H1 (cell line): ENCODE results near the gene AGBL4. TPM values are rescaled to one million over a fixed set of nuclear protein-coding genes. Genes with fewer than 3 reads are reported as not detected.

Source experiments
- CTCF ChIA-PET: fragments of 300-600 bp; sonication (Branson Sonifier 250); formaldehyde crosslinking; loops from one replicate; lab custom pipeline; 2021; ENCODE audit not compliant: partially characterized antibody; lab: Charles Lee
- POLR2A ChIA-PET: fragments of 300-600 bp; sonication (Branson Sonifier 250); formaldehyde crosslinking; loops from one replicate; lab custom pipeline; 2021; ENCODE audit warnings: inconsistent platforms; ENCODE audit not compliant: partially characterized antibody; lab: Charles Lee
- DNase-seq, 2 experiments: peaks; one replicate each; pipeline versions ENCODE4 v3.0.0 to v3.0.0-alpha.2; 2010 to 2022; ENCODE audit warnings: low spot score in 2 of 2, low read depth in 1 of 2, mixed read lengths in 1 of 2
- FAIRE-seq: peaks from 2 replicates; lab custom pipeline; 2011; peaks lifted over from hg19 to GRCh38; lab: Jason Lieb, UNC
- H2AFZ ChIP-seq: 2 replicates; pipeline ENCODE4 v1.8.1; 2012; ENCODE audit warnings: low read length, inconsistent platforms
- H2AK5ac ChIP-seq: 2 replicates; pipeline ENCODE4 v1.6.1; 2013; ENCODE audit warnings: low read depth, low read length
- H2BK120ac ChIP-seq: replicated peaks from 2 replicates; pipeline ENCODE3; 2013; ENCODE audit warnings: low read depth, low read length, inconsistent platforms
- H2BK12ac ChIP-seq: 2 replicates; pipeline ENCODE4 v1.6.1; 2013; ENCODE audit warnings: low read depth, low read length
- H2BK15ac ChIP-seq: 2 replicates; pipeline ENCODE4 v1.6.1; 2013; ENCODE audit warnings: low read length
- H2BK20ac ChIP-seq: 2 replicates; pipeline ENCODE4 v1.6.1; 2013; ENCODE audit warnings: low read length
- H2BK5ac ChIP-seq: 2 replicates; pipeline ENCODE4 v1.6.1; 2013; ENCODE audit warnings: low read depth, low read length
- H3K14ac ChIP-seq: 2 replicates; pipeline ENCODE4 v1.6.1; 2013; ENCODE audit warnings: inconsistent platforms; ENCODE audit not compliant: insufficient read length
- H3K18ac ChIP-seq: 2 replicates; pipeline ENCODE4 v1.6.1; 2013; ENCODE audit warnings: low read length; ENCODE audit errors: extremely low read depth
- H3K23ac ChIP-seq: 2 replicates; pipeline ENCODE4 v1.6.1; 2013; ENCODE audit warnings: inconsistent platforms; ENCODE audit not compliant: insufficient read length
- H3K23me2 ChIP-seq: 2 replicates; pipeline ENCODE4 v1.6.1; 2013; ENCODE audit warnings: low read depth, low read length
- H3K27ac ChIP-seq: 2 replicates; pipeline ENCODE4 v1.6.1; 2011; ENCODE audit warnings: low read depth, low read length, inconsistent platforms
- H3K27me3 ChIP-seq, 4 experiments: replicated peaks in 1 of 4; 1 replicate in 1 of 4; 2 replicates in 3 of 4; pipeline versions ENCODE4 v1.6.1 to v1.8.1; 2011 to 2013; ENCODE audit warnings: low read length in 3 of 4, mild to moderate bottlenecking in 3 of 4, inconsistent platforms in 2 of 4, mixed read lengths in 2 of 4, moderate library complexity in 1 of 4; ENCODE audit not compliant: control insufficient read depth in 3 of 4, insufficient read depth in 3 of 4; ENCODE audit errors: extremely low read depth in 1 of 4
- H3K36me3 ChIP-seq, 4 experiments: 2 replicates each; pipeline versions ENCODE4 v1.6.1 to v1.8.1; 2011 to 2013; ENCODE audit warnings: mild to moderate bottlenecking in 4 of 4, low read length in 3 of 4, moderate library complexity in 2 of 4, control low read depth in 1 of 4, inconsistent platforms in 1 of 4; ENCODE audit not compliant: insufficient read depth in 4 of 4, control insufficient read depth in 2 of 4
- H3K4ac ChIP-seq: replicated peaks from 2 replicates; pipeline ENCODE3; 2013; ENCODE audit warnings: low read length, low read depth, mixed read lengths, inconsistent platforms; ENCODE audit not compliant: insufficient read length
- H3K4me1 ChIP-seq, 4 experiments: replicated peaks in 1 of 4; 1 replicate in 1 of 4; 2 replicates in 3 of 4; pipeline versions ENCODE4 v1.6.1 to v1.8.1; 2011 to 2013; ENCODE audit warnings: low read length in 3 of 4, inconsistent platforms in 2 of 4, mixed read lengths in 1 of 4; ENCODE audit not compliant: insufficient read depth in 4 of 4, control insufficient read depth in 3 of 4
- H3K4me2 ChIP-seq, 2 experiments: 2 replicates each; pipeline versions ENCODE4 v1.6.1 to v1.8.1; 2011 to 2013; ENCODE audit warnings: low read depth in 2 of 2, low read length in 2 of 2, control low read depth in 1 of 2, inconsistent platforms in 1 of 2, mild to moderate bottlenecking in 1 of 2; ENCODE audit not compliant: insufficient read depth in 1 of 2
- H3K4me3 ChIP-seq, 4 experiments: fragments of 200-600, 300-600 bp in 1 of 4; sonication (generic), shearing (Covaris generic), sonication (Bioruptor Twin) in 1 of 4; 2 replicates each; pipeline versions ENCODE4 v1.5.1 to v1.8.1; 2011 to 2016; ENCODE audit warnings: low read length in 4 of 4, low read depth in 3 of 4, control low read depth in 2 of 4, inconsistent platforms in 2 of 4, mild to moderate bottlenecking in 2 of 4, mixed read lengths in 1 of 4, moderate library complexity in 1 of 4; ENCODE audit not compliant: insufficient read depth in 2 of 4; ENCODE audit errors: extremely low read depth in 1 of 4
- H3K56ac ChIP-seq: replicated peaks from 2 replicates; pipeline ENCODE3; 2013; ENCODE audit warnings: low read depth, mild to moderate bottlenecking, mixed read lengths, low read length, inconsistent platforms; ENCODE audit not compliant: insufficient read length
- H3K79me1 ChIP-seq: 2 replicates; pipeline ENCODE4 v1.6.1; 2013; ENCODE audit warnings: low read depth, low read length, control low read depth
- H3K79me2 ChIP-seq, 2 experiments: 2 replicates each; pipeline versions ENCODE4 v1.6.1 to v1.8.1; 2012 to 2013; ENCODE audit warnings: low read length in 2 of 2, mild to moderate bottlenecking in 2 of 2, inconsistent platforms in 1 of 2; ENCODE audit not compliant: insufficient read depth in 2 of 2, control insufficient read depth in 1 of 2
- H3K9ac ChIP-seq, 4 experiments: replicated peaks in 1 of 4; 1 replicate in 1 of 4; 2 replicates in 3 of 4; pipeline versions ENCODE4 v1.6.1 to v1.8.1; 2011 to 2013; ENCODE audit warnings: low read depth in 3 of 4, low read length in 3 of 4, control low read depth in 2 of 4, mild to moderate bottlenecking in 2 of 4, moderate library complexity in 2 of 4, inconsistent platforms in 1 of 4; ENCODE audit errors: extremely low read depth in 1 of 4
- H3K9me3 ChIP-seq, 2 experiments: 2 replicates each; pipeline versions ENCODE4 v1.6.1 to v1.8.1; 2012 to 2013; ENCODE audit warnings: mild to moderate bottlenecking in 2 of 2, moderate library complexity in 2 of 2, control low read depth in 1 of 2, inconsistent platforms in 1 of 2, low read depth in 1 of 2, low read length in 1 of 2, mixed read lengths in 1 of 2; ENCODE audit not compliant: insufficient read depth in 2 of 2
- H4K20me1 ChIP-seq, 2 experiments: replicated peaks in 1 of 2; 2 replicates each; pipeline versions ENCODE3 to v1.8.1; 2011 to 2013; ENCODE audit warnings: inconsistent platforms in 2 of 2, low read length in 2 of 2, mild to moderate bottlenecking in 1 of 2; ENCODE audit not compliant: insufficient read depth in 2 of 2, control insufficient read depth in 1 of 2
- H4K5ac ChIP-seq: 2 replicates; pipeline ENCODE4 v1.6.1; 2013; ENCODE audit warnings: low read length, low read depth, mixed read lengths, inconsistent platforms; ENCODE audit not compliant: insufficient read length
- H4K8ac ChIP-seq: 2 replicates; pipeline ENCODE4 v1.8.0; 2013; ENCODE audit warnings: mild to moderate bottlenecking, moderate library complexity, low read length, inconsistent platforms; ENCODE audit not compliant: insufficient read depth; ENCODE audit errors: extremely low read depth
- H4K91ac ChIP-seq: replicated peaks from 2 replicates; pipeline ENCODE3; 2013; ENCODE audit warnings: low read length, mixed read lengths, inconsistent platforms; ENCODE audit not compliant: insufficient read length
- ASH2L ChIP-seq: fragments of 200-600, 300-600 bp; sonication (generic); IDR thresholded peaks from one replicate; pipeline ENCODE4 v1.7.1; 2017; ENCODE audit warnings: low read length
- CHD1 ChIP-seq: IDR thresholded peaks from 2 replicates; pipeline ENCODE4 v1.6.1; 2012; ENCODE audit warnings: low read depth, low read length, improper control_type of control experiment
- KDM1A ChIP-seq: fragments of 200-600, 300-600 bp; sonication (generic); IDR thresholded peaks from 2 replicates; pipeline ENCODE4 v1.7.1; 2016; ENCODE audit warnings: mild to moderate bottlenecking, low read length, borderline replicate concordance
- PHF8 ChIP-seq: fragments of 200-600 bp; sonication (generic); conservative IDR thresholded peaks from 2 replicates; pipeline ENCODE4 v1.7.1; 2012; ENCODE audit warnings: low read depth, mild to moderate bottlenecking, inconsistent platforms, low read length, moderate library complexity
- TBP ChIP-seq: IDR thresholded peaks from 2 replicates; pipeline ENCODE4 v1.6.1; 2011; ENCODE audit warnings: low read depth, low read length, improper control_type of control experiment
- TEAD4 ChIP-seq: IDR thresholded peaks from 2 replicates; pipeline ENCODE4 v1.6.1; 2012; ENCODE audit warnings: low read depth, low read length, inconsistent platforms, mixed read lengths
- WGBS, 2 experiments: shearing (Covaris generic) in 1 of 2; methylation state at CpG; one replicate each; pipeline versions ENCODE4 v1.1.6 to v1.1.7; 2013 to 2015; ENCODE audit warnings: low lambda C conversion rate in 2 of 2, mixed read lengths in 2 of 2, inconsistent platforms in 1 of 2, low coverage in 1 of 2, missing lambda C conversion rate in 1 of 2; ENCODE audit not compliant: insufficient replicate concordance in 2 of 2, insufficient coverage in 1 of 2, insufficient read length in 1 of 2; ENCODE audit errors: extremely low coverage in 1 of 2, missing lambda C conversion rate in 1 of 2; 5-methylcytosine and 5-hydroxymethylcytosine counted together
- polyA plus RNA-seq, 7 experiments: library from polyadenylated mRNA; depleted of rRNA in 3 of 7; stranded (reverse) in 5 of 7; unstranded in 2 of 7; fragments of >200 nt in 5 of 7; fragments of 200-250 nt in 2 of 7; gene quantifications; 1 replicate in 5 of 7; 2 replicates in 1 of 7; 4 replicates in 1 of 7; pipeline versions ENCODE4 v1.2.1 to v1.2.3, GENCODE V29; 2011 to 2013; ENCODE audit warnings: missing spikeins in 2 of 7, mixed read lengths in 2 of 7
- total RNA-seq: library from RNA; stranded (reverse); fragmentation: NEBNext Ultra II Directional; extraction: Animal tissue kit (Norgen Biotek cat#: 25700); gene quantifications from 2 replicates; pipeline ENCODE4 v1.2.1, GENCODE V29; 2021

The AGBL4 gene
- total and polyA plus RNA-seq, 2 of the 8 experiments (the other 6 are each of a cell fraction or from before 2014, with no cell fraction given) = 0.41 to 0.45 TPM

DNA sequence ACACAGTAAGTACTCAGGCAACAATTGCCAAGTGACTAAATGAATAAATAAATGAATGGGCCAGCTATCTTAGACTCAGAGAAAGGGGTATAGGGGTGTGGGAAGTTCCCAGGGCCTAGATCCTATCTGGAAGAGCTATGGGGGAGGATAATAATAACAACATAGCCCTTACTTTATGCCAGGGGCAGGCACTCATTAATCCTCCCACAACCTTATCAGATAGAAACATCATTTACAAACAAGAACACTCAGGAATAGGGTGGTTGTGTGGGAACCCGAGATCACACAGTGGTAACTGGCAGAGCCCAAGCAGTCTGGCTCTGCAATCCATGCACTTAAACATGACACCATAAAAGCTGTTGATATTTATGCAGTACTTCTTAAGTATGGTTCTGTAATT lies 1423.6 kb downstream of the AGBL4 start:
- H2BK12ac ChIP-seq = no peak overlapping the region
- no peak overlapping the region for H3K56ac ChIP-seq
- H3K14ac ChIP-seq = no peak overlapping the region
- H3K36me3 ChIP-seq = no peaks in the 10 kb centered on the region
- H4K20me1 ChIP-seq = no peaks in the 10 kb centered on the region
- no peak overlapping the region for H3K4me2 ChIP-seq
- H4K8ac ChIP-seq = no peak overlapping the region
- H2AFZ ChIP-seq = no peak overlapping the region
- H2BK15ac ChIP-seq = no peak overlapping the region
- no peak overlapping the region for H3K4me3 ChIP-seq
- no peaks in the 10 kb centered on the region for H3K79me1 ChIP-seq
- H3K4me1 ChIP-seq = peaks cover 4 to 9% (median 7%) of the 10 kb centered on the region in 4 experiments; a peak in 4 of 7 replicates
- no peak overlapping the region for H4K91ac ChIP-seq
- FAIRE-seq (no peak), DNase-seq (no peak)
- 91% methylated on average over 1 of the region's 1 CpG; no CpG with 5 or more reads in 1 of the 2 experiments for WGBS, 2 experiments
- H3K27ac ChIP-seq = no peak overlapping the region
- H4K5ac ChIP-seq = no peak overlapping the region
- H2AK5ac ChIP-seq = no peak overlapping the region
- no peak overlapping the region for H2BK120ac ChIP-seq
- H3K9ac ChIP-seq = no peak overlapping the region
- no peaks in the 10 kb centered on the region for H3K79me2 ChIP-seq
- no peak overlapping the region for H2BK20ac ChIP-seq
- no peak overlapping the region for H2BK5ac ChIP-seq
- no peak overlapping the region for H3K4ac ChIP-seq
- no peaks in the 10 kb centered on the region for H3K23me2 ChIP-seq
- H3K27me3 ChIP-seq = no peaks in the 10 kb centered on the region
- H3K9me3 ChIP-seq = no peaks in the 10 kb centered on the region
- no peak overlapping the region for H3K23ac ChIP-seq
- POLR2A ChIA-PET = interaction anchor here (1.9 kb wide), 1 partner anchor 10 kb away, joined by 6 read pairs; no protein-coding TSS in a partner anchor
- CTCF ChIA-PET = interaction anchor here (0.8 to 2.3 kb wide), 4 partner anchors 16 to 98 kb away, joined by 3 to 5 read pairs (median 4); no protein-coding TSS in a partner anchor
- no peak overlapping the region for H3K18ac ChIP-seq
- no peak for TF ChIP-seq ASH2L
- TF ChIP-seq KDM1A = no peak
- no peak for TF ChIP-seq CHD1
- no peak for TF ChIP-seq PHF8
- no peak for TF ChIP-seq TEAD4
- TF ChIP-seq TBP = no peak
